ENCODE measurements around the gene SNN.
A peak's percentile ranks its signal among the peaks of the same experiment; 100 is the strongest.

Gene SNN

GRCh38 chr16:11669380-11670146 is 1.3 kb downstream of the SNN start:
- Mint-ChIP-seq H3K4me1 (ENCODE audit: low read depth) (peaks cover 70% of the 10 kb centered on the region), H3K27ac (peak overlapping the region; percentile 90), H3K4me3 (peak overlapping the region; percentile 85), H3K9me3 (ENCODE audit: low read depth) (no peaks in the 10 kb centered on the region), H3K27me3 (no peaks in the 10 kb centered on the region), H3K36me3 (no peaks in the 10 kb centered on the region)

GRCh38 chr16:11670171-11671131 is 2.2 kb downstream of the SNN start:
- H3K36me3 Mint-ChIP-seq: no peaks in the 10 kb centered on the region
- peak overlapping the region; percentile 85 for H3K4me3 Mint-ChIP-seq
- no peaks in the 10 kb centered on the region for H3K27me3 Mint-ChIP-seq
- no peaks in the 10 kb centered on the region for H3K9me3 Mint-ChIP-seq (ENCODE audit: low read depth)
- H3K27ac Mint-ChIP-seq: peak overlapping the region; percentile 90
- H3K4me1 Mint-ChIP-seq (ENCODE audit: low read depth): peaks cover 67% of the 10 kb centered on the region

- peaks cover 64% of the 10 kb centered on the region for H3K4me1 Mint-ChIP-seq (ENCODE audit: low read depth)
- peak overlapping the region; percentile 90 for H3K27ac Mint-ChIP-seq
- H3K9me3 Mint-ChIP-seq (ENCODE audit: low read depth): no peaks in the 10 kb centered on the region
- H3K4me3 Mint-ChIP-seq: peak overlapping the region; percentile 85
- H3K36me3 Mint-ChIP-seq: no peaks in the 10 kb centered on the region
- H3K27me3 Mint-ChIP-seq: no peaks in the 10 kb centered on the region
These were observed 3.0 kb downstream of the SNN start for GRCh38 chr16:11671271-11671670.

- H3K36me3 Mint-ChIP-seq: no peaks in the 10 kb centered on the region
- no peaks in the 10 kb centered on the region for H3K27me3 Mint-ChIP-seq
- H3K4me3 Mint-ChIP-seq: peak overlapping the region; percentile 52
- H3K4me1 Mint-ChIP-seq (ENCODE audit: low read depth): peaks cover 64% of the 10 kb centered on the region
- H3K27ac Mint-ChIP-seq: peak overlapping the region; percentile 88
- H3K9me3 Mint-ChIP-seq (ENCODE audit: low read depth): no peaks in the 10 kb centered on the region
These were observed 3.4 kb downstream of the SNN start for GRCh38 chr16:11671676-11672075.

GRCh38 chr16:11672206-11673090 is 4.2 kb downstream of the SNN start:
- Mint-ChIP-seq H3K36me3 (no peaks in the 10 kb centered on the region), H3K9me3 (ENCODE audit: low read depth) (no peaks in the 10 kb centered on the region), H3K27me3 (no peaks in the 10 kb centered on the region), H3K4me1 (ENCODE audit: low read depth) (peaks cover 66% of the 10 kb centered on the region), H3K4me3 (peak overlapping the region; percentile 52), H3K27ac (peak overlapping the region; percentile 88)

GRCh38 chr16:11673091-11674000 is 5.1 kb downstream of the SNN start:
- H3K4me1 Mint-ChIP-seq (ENCODE audit: low read depth): peaks cover 71% of the 10 kb centered on the region
- no peak overlapping the region for H3K4me3 Mint-ChIP-seq
- no peaks in the 10 kb centered on the region for H3K27me3 Mint-ChIP-seq
- no peaks in the 10 kb centered on the region for H3K9me3 Mint-ChIP-seq (ENCODE audit: low read depth)
- peak overlapping the region; percentile 75 for H3K27ac Mint-ChIP-seq
- H3K36me3 Mint-ChIP-seq: no peaks in the 10 kb centered on the region

DNA sequence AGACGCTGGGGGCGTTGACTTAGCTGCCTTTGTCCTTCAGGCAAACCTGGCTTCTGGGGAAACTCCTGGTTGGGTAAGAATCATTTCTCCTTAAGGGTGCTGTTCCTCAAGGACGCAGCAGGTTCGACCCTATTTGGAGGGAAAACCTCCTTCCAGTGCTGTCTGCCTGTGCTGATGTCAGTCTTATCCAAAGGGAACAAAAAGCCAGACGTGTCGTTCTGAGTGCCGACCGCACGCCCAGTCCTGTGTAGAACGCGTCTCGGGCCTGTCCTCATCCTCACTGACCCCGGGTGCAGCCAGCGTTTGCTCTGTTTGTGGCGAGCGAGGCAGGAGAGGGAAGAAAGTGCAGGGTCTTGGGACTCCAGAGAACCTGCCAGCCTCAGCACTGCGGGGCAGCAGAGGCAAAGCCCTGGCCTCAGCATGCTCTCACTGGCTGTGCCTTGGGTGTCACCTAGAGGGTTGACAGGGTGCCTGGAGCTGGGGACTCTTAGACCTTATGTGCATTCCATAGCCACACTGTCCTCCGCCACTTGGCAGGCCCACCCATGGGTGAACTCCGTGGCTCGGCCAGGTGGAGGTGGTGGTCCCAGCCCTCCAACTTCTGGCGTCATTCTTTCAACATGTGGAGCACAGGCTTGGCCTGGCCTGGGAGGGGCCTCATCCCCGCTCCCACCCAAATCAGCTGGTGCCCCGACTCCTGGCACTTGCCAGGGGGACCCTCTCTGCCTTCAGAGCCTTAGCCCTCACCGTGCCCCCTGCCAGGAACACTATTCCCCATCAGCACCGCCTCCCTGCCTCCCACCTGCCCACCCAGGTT is 6.0 kb downstream of the SNN start:
- H3K4me1 Mint-ChIP-seq (ENCODE audit: low read depth): peaks cover 78% of the 10 kb centered on the region
- no peaks in the 10 kb centered on the region for H3K9me3 Mint-ChIP-seq (ENCODE audit: low read depth)
- H3K27me3 Mint-ChIP-seq: no peaks in the 10 kb centered on the region
- H3K36me3 Mint-ChIP-seq: no peaks in the 10 kb centered on the region
- peak overlapping the region; percentile 77 for H3K27ac Mint-ChIP-seq
- H3K4me3 Mint-ChIP-seq: no peak overlapping the region

DNA sequence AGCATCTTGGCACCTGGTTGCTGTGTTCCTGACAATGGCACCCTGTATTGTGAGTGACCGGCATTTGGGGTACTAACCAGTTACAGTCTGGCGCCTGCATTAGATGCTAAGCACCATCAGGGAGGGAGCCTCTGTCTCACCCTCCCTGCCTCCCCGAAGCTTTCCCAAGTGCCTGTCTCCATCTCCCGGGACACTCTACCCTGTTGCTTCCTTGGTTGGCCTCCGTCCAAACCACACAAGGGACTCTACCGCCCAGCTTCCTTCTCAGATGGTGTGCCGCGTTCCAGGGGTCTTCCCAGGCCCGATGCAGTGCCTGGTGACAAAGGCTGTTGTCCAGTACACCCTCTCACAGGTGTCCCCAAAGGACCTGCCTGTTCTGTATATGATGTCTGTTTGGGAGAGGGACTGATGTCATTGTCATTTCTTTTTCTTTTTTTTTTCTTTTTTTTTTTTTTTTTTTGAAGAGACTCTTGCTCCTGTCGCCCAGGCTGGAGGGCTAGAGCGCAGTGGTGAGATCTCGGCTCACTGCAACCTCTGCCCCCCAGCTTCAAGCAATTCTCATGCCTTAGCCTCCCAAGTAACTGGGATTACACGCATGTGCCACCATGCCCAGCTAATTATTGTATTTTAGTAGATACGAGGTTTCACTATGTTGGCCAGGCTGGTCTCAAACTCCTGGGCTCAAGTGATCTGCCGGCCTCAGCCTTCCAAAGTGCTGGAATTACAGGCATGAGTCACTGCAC is 6.7 kb downstream of the SNN start:
- peak overlapping the region; percentile 77 for H3K27ac Mint-ChIP-seq
- no peaks in the 10 kb centered on the region for H3K36me3 Mint-ChIP-seq
- no peaks in the 10 kb centered on the region for H3K27me3 Mint-ChIP-seq
- no peaks in the 10 kb centered on the region for H3K9me3 Mint-ChIP-seq (ENCODE audit: low read depth)
- peaks cover 76% of the 10 kb centered on the region for H3K4me1 Mint-ChIP-seq (ENCODE audit: low read depth)
- no peak overlapping the region for H3K4me3 Mint-ChIP-seq

- H3K4me3 Mint-ChIP-seq: no peak overlapping the region
These were observed 7.6 kb downstream of the SNN start for GRCh38 chr16:11675561-11676511.

GRCh38 chr16:11676799-11677198 is 8.5 kb downstream of the SNN start:
- H3K4me1 Mint-ChIP-seq (ENCODE audit: low read depth): peaks cover 78% of the 10 kb centered on the region
- no peaks in the 10 kb centered on the region for H3K9me3 Mint-ChIP-seq (ENCODE audit: low read depth)
- peak overlapping the region; percentile 34 for H3K27ac Mint-ChIP-seq
- no peaks in the 10 kb centered on the region for H3K36me3 Mint-ChIP-seq
- H3K27me3 Mint-ChIP-seq: no peaks in the 10 kb centered on the region
- no peak overlapping the region for H3K4me3 Mint-ChIP-seq

More at GRCh38 chr16:11675561-11676511, 7.6 kb downstream of the SNN start:
- Mint-ChIP-seq H3K27ac (peak overlapping the region; percentile 66), H3K36me3 (no peaks in the 10 kb centered on the region), H3K9me3 (ENCODE audit: low read depth) (no peaks in the 10 kb centered on the region), H3K27me3 (no peaks in the 10 kb centered on the region), H3K4me1 (ENCODE audit: low read depth) (peaks cover 76% of the 10 kb centered on the region)

- H3K36me3 Mint-ChIP-seq: no peaks in the 10 kb centered on the region
- H3K4me3 Mint-ChIP-seq: no peak overlapping the region
- peak overlapping the region; percentile 70 for H3K27ac Mint-ChIP-seq
These were observed 9.2 kb downstream of the SNN start for GRCh38 chr16:11677451-11677951.

More at GRCh38 chr16:11677451-11677951, 9.2 kb downstream of the SNN start:
- Mint-ChIP-seq H3K9me3 (ENCODE audit: low read depth) (no peaks in the 10 kb centered on the region), H3K27me3 (no peaks in the 10 kb centered on the region), H3K4me1 (ENCODE audit: low read depth) (peaks cover 78% of the 10 kb centered on the region)
